Activated T-helper 17 cell treated with anti-CD3 and anti-CD28 coated beads, Interleukin-2, amount 50 U/mL, for 72 hours (primary cell): ENCODE results near the gene ARL13B. TPM values are rescaled to one million over a fixed set of nuclear protein-coding genes. Genes with fewer than 3 reads are reported as not detected.
A peak's percentile ranks its signal among the peaks of the same experiment; 100 is the strongest.
"Not testable (repeated sequence)": the region's sequence is repeated elsewhere in the genome, so short reads cannot be mapped to it uniquely, and the experiment has no call there.

Experiments used
- ATAC-seq: fragments of 150-1000 bp; cut with Tn5 transposase; replicated peaks from 2 replicates; pipeline ENCODE4 v1.10.0; 2021; ENCODE audit warnings: mild to moderate bottlenecking, moderate library complexity
- H3K27ac Mint-ChIP-seq: one replicate; pipeline ENCODE4 v1.8.0; 2022; ENCODE audit warnings: mixed read lengths
- H3K27me3 Mint-ChIP-seq: one replicate; pipeline ENCODE4 v1.8.0; 2022; ENCODE audit warnings: mixed read lengths
- H3K36me3 Mint-ChIP-seq: one replicate; pipeline ENCODE4 v1.8.0; 2022; ENCODE audit warnings: low read depth, mild to moderate bottlenecking, mixed read lengths
- H3K4me1 Mint-ChIP-seq: one replicate; pipeline ENCODE4 v1.8.0; 2022; ENCODE audit warnings: mixed read lengths
- H3K4me3 Mint-ChIP-seq: one replicate; pipeline ENCODE4 v1.8.0; 2022; ENCODE audit warnings: mild to moderate bottlenecking, mixed read lengths
- H3K9me3 Mint-ChIP-seq: one replicate; pipeline ENCODE4 v1.8.0; 2022; ENCODE audit warnings: mixed read lengths
- total RNA-seq, 2 donors: library from RNA; stranded (reverse); gene quantifications; one replicate each; pipeline ENCODE4 v1.2.3, GENCODE V29; 2022

ARL13B gene
- total RNA-seq, 2 donors from 2014 or later: 6.7 to 9.4 TPM

DNA sequence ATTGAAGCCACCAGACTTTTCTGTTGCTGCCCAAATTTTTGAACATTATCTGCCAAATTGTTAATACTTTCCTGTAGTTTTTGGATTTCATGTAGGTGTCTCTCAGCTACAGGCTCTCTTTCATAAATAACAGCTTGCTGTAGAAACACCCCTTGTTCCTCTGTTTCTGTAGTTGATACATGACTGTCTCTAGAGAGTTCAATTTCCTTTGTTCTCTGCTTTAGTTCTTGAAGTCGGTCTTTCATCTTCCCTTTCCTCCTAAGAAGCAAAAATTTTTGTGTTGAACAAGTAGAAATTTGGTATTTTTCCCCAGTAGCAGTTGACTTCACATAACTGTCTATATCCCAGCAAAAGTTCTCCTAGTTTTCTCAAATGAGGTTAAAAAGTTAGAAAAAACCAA lies 35.1 kb downstream of the ARL13B start:
- H3K4me1 Mint-ChIP-seq: peaks cover 15% of the 10 kb centered on the region
- no peaks in the 10 kb centered on the region for H3K27me3 Mint-ChIP-seq
- no peaks in the 10 kb centered on the region for H3K9me3 Mint-ChIP-seq
- H3K4me3 Mint-ChIP-seq: no peak overlapping the region
- no peak overlapping the region for H3K27ac Mint-ChIP-seq
- ATAC-seq: no peak
- peaks cover 5% of the 10 kb centered on the region for H3K36me3 Mint-ChIP-seq

GRCh38 chr3:94019659-94020058 lies 39.7 kb downstream of the ARL13B start:
- Mint-ChIP-seq H3K27me3 (no peaks in the 10 kb centered on the region), H3K27ac (peak overlapping the region; percentile 4), H3K4me3 (no peak overlapping the region), H3K4me1 (no peaks in the 10 kb centered on the region), H3K9me3 (no peaks in the 10 kb centered on the region), H3K36me3 (no peaks in the 10 kb centered on the region)
- ATAC-seq: no peak

DNA sequence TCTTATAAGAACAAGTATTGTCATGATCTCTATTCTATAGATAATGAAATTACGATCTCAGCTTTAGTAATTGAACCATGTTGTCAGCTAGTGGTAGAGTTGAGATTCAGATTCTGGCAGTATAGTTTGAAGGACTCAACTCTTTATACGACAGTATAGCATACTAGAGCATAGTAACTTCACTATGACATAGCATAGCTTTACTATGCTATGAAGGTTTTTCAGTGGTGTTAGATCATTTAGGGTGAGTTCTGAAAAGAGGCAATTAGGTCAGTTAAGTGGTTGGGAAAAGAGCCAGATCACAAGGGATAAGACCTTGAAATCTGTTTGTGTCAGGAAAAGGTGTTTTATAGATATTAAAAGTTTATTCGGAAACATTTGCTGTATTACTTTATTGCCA lies 40.3 kb downstream of the ARL13B start:
- no peak for ATAC-seq
- Mint-ChIP-seq H3K4me3 (no peak overlapping the region), H3K4me1 (no peaks in the 10 kb centered on the region), H3K9me3 (no peaks in the 10 kb centered on the region), H3K36me3 (no peaks in the 10 kb centered on the region), H3K27me3 (no peaks in the 10 kb centered on the region), H3K27ac (no peak overlapping the region)

DNA sequence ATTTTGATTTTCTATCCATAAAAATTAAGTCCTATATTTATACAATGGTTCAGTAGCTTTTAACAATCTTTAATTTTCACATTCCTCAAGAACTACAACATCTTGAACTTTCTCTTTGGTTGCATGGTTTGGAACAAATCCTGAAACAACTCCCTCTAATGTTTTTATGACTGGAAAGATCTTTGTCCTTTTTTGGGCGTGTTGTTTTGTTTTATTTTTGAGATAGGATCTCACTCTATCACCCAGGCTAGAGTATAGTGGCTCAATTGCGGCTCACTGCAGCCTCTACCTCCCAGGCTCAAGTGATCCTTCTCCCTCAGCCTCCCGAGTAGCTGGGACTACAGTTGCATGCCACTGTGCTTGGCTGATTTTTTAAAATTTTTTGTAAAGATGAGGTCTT lies 44.4 kb downstream of the ARL13B start:
- no peak for ATAC-seq
- Mint-ChIP-seq H3K9me3 (no peaks in the 10 kb centered on the region), H3K27me3 (no peaks in the 10 kb centered on the region), H3K4me1 (no peaks in the 10 kb centered on the region), H3K4me3 (no peak overlapping the region), H3K27ac (no peak overlapping the region), H3K36me3 (no peaks in the 10 kb centered on the region)

DNA sequence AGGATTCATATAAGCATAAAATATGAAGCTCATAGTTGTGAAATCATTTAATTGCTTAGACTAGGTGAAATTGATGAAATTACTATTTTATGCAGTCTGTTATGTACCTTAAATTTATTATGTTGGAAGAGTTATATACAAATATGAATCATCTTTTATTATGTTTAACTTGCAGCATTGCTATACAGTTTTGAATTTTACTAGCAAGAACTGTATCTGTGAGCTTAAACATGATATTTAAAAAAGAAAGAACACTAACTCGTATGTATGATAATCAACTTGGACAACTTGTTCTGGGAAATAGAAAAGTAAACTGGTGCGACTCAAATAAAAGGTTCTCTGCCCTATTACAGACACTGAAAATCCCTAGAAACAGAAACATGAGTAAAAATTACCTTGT lies 46.7 kb downstream of the ARL13B start:
- H3K36me3 Mint-ChIP-seq: no peaks in the 10 kb centered on the region
- H3K27me3 Mint-ChIP-seq: no peaks in the 10 kb centered on the region
- H3K27ac Mint-ChIP-seq: no peak overlapping the region
- no peak for ATAC-seq
- no peaks in the 10 kb centered on the region for H3K9me3 Mint-ChIP-seq
- no peak overlapping the region for H3K4me3 Mint-ChIP-seq
- H3K4me1 Mint-ChIP-seq: no peaks in the 10 kb centered on the region

DNA sequence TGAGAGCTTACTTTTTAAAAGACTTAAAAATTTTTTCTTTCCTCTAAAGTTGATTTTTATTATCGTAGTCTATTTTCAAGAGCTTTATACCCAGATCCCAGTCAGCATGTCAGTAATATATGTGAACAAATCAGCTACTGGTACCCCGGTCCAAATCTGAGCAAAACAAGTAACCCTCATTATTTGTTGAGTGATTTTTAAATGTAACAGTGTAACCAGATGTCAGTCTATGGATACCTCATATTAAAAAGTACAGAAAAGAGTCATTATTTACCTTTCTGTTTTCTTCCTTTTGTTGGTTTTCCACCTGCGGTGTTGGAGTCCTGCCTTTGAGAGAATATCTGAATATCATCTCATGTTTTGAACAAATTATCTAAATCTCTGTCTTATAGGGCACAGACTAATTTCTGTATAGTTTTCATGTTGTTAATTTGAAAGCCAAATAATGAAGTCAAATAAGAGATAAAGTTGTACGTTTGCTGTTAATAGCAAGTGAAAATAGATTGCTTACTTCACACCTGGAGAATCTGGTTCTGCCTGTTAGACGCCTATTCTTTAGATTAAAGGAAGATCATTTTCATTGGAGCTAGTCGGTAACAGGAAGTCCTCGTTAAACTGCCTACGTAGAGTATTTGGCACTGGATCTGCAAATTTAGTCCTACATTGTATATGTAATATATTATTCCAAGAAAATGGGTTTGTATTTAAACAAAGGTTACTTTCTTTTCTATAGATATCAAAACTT lies 48.3 kb downstream of the ARL13B start, which contains the start of gene STX19:
Gene STX19 (minus strand): TSS at position 505 of the 745 bp plus-strand sequence. CDS start 13,328 bp downstream, outside the sequence.
- H3K9me3 Mint-ChIP-seq: no peaks in the 10 kb centered on the region
- H3K4me3 Mint-ChIP-seq: no peak within 1 kb of the TSS
- no peaks in the 10 kb centered on the region for H3K27me3 Mint-ChIP-seq
- no peaks in the 10 kb centered on the region for H3K4me1 Mint-ChIP-seq
- H3K36me3 Mint-ChIP-seq: no peaks in the 10 kb centered on the region
- no peak within 1 kb of the TSS for H3K27ac Mint-ChIP-seq
- no peak for ATAC-seq

DNA sequence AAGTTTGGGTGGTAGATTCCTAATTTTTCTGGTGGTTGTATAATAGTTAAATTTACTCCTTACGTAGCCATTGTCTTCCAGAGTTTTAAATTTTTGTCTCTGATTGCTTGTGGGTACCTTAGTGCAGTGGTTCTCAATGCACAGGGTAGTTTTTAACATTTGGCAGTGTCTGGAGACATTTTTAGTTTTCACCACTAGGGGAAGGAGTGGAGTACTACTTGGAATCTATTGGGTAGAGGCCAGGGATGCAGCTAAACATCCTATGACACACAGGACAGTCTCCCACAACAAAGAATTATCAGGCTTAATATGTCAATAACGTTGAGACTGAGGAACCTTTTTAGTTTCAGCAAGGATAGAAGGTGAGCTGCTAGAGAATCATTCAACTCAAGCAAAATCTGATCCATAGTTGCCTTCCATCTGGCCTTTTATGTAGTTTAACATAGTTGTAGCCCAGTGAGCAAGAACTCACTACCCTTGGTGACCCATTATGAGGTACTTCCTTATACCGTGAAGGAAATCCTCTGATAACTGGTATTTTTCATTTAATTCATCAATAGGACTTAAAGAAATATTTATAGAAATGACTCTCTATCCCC lies 57.1 kb downstream of the ARL13B start:
- H3K36me3 Mint-ChIP-seq: no peaks in the 10 kb centered on the region
- no peak overlapping the region for H3K27ac Mint-ChIP-seq
- ATAC-seq: peak; percentile 56
- H3K9me3 Mint-ChIP-seq: no peaks in the 10 kb centered on the region
- no peaks in the 10 kb centered on the region for H3K4me1 Mint-ChIP-seq
- no peaks in the 10 kb centered on the region for H3K27me3 Mint-ChIP-seq
- no peak overlapping the region for H3K4me3 Mint-ChIP-seq

- Mint-ChIP-seq H3K9me3 (no peaks in the 10 kb centered on the region), H3K27me3 (no peaks in the 10 kb centered on the region), H3K4me3 (no peak overlapping the region), H3K4me1 (no peaks in the 10 kb centered on the region), H3K36me3 (peaks cover 7% of the 10 kb centered on the region), H3K27ac (no peak overlapping the region)
- ATAC-seq: no peak
These were observed 63.3 kb downstream of the ARL13B start for GRCh38 chr3:94043285-94043684.

DNA sequence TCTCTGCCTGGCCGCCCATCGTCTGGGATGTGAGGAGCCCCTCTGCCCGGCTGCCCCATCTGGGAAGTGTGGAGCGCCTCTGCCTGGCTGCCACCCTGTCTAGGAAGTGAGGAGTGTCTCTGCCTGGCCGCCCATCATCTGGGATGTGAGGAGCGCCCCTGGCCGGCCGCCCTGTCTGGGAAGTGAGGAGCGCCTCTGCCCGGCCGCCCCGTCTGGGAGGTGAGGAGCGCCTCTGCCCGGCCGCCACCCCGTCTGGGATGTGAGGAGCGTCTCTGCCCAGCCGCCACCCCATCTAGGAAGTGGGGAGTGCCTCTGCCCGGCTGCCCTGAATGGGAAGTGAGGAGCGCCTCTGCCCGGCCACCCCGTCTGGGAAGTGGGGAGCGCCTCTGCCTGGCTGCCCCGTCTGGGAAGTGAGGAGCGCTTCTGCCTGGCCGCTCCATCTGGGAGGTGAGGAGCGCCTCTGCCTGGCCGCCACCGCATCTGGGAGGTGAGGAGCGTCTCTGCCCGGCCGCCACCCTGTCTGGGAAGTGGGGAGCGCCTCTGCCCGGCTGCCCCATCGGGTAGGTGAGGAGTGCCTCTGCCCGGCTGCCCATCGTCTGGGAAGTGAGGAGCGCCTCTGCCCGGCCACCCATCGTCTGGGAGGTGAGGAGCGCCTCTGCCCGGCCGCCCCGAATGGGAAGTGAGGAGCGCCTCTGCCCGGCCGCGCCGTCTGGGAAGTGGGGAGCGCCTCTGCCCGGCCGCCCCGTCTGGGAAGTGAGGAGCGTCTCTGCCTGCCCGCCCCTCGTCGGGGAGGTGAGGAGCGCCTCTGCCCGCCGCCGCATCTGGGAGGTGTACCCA lies 64.4 kb downstream of the ARL13B start:
- not testable (repeated sequence) for H3K4me1 Mint-ChIP-seq, H3K27ac Mint-ChIP-seq, H3K9me3 Mint-ChIP-seq, ATAC-seq, H3K36me3 Mint-ChIP-seq, H3K27me3 Mint-ChIP-seq, H3K4me3 Mint-ChIP-seq

- Mint-ChIP-seq H3K4me1 (no peaks in the 10 kb centered on the region), H3K9me3 (no peaks in the 10 kb centered on the region), H3K36me3 (peaks cover 7% of the 10 kb centered on the region), H3K4me3 (no peak overlapping the region), H3K27me3 (no peaks in the 10 kb centered on the region), H3K27ac (no peak overlapping the region)
- no peak for ATAC-seq
These were observed 66.6 kb downstream of the ARL13B start for GRCh38 chr3:94046533-94046932.

- Mint-ChIP-seq H3K36me3 (no peaks in the 10 kb centered on the region), H3K9me3 (no peaks in the 10 kb centered on the region), H3K27me3 (no peaks in the 10 kb centered on the region), H3K4me3 (no peak overlapping the region), H3K4me1 (no peaks in the 10 kb centered on the region), H3K27ac (no peak overlapping the region)
- ATAC-seq: peak; percentile 67
These were observed 69.3 kb downstream of the ARL13B start for GRCh38 chr3:94049267-94049666.

DNA sequence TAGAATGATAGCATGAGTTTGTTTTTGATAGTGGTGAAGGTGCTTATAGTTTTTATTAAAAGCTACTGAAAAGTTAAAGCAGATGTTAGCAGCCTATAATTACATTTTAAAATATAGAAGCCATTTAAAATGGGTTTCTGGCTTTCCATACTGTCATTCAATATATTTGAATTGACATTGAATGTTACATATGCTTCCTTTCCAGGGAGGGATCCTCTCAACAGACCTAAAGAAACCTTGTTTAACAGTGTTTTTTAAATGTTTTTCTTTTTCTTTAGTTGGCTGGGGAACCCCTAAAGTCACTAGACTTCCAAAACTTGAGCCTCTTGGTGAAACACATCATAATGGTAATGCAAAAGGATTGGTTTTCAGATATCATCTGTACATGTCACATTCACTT lies 70.6 kb downstream of the ARL13B start:
- no peaks in the 10 kb centered on the region for H3K4me1 Mint-ChIP-seq
- H3K27ac Mint-ChIP-seq: no peak overlapping the region
- H3K27me3 Mint-ChIP-seq: no peaks in the 10 kb centered on the region
- no peaks in the 10 kb centered on the region for H3K36me3 Mint-ChIP-seq
- H3K4me3 Mint-ChIP-seq: no peak overlapping the region
- no peaks in the 10 kb centered on the region for H3K9me3 Mint-ChIP-seq
- ATAC-seq: no peak

DNA sequence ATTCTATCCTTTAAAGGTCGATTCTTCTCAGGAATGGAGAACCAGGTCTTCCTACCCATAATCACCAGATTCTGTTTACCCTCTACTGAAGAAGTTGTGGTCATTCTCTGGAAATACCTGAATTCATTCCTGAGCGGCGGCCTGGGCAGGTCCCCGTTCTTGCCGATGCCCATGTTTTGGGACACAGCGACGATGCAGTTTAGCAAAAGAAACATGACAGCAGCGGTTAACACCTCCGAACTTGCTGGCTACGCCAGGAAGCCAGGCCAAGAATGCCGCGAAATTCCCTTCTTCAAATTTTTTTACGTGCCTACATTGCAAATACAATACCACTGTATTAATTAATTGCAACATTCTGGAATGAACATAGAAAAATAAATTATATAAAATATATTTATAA lies 81.3 kb downstream of the ARL13B start:
- Mint-ChIP-seq H3K27ac (no peak overlapping the region), H3K4me3 (no peak overlapping the region), H3K27me3 (no peaks in the 10 kb centered on the region), H3K4me1 (peaks cover 14% of the 10 kb centered on the region), H3K36me3 (peaks cover 68% of the 10 kb centered on the region), H3K9me3 (no peaks in the 10 kb centered on the region)
- no peak for ATAC-seq

DNA sequence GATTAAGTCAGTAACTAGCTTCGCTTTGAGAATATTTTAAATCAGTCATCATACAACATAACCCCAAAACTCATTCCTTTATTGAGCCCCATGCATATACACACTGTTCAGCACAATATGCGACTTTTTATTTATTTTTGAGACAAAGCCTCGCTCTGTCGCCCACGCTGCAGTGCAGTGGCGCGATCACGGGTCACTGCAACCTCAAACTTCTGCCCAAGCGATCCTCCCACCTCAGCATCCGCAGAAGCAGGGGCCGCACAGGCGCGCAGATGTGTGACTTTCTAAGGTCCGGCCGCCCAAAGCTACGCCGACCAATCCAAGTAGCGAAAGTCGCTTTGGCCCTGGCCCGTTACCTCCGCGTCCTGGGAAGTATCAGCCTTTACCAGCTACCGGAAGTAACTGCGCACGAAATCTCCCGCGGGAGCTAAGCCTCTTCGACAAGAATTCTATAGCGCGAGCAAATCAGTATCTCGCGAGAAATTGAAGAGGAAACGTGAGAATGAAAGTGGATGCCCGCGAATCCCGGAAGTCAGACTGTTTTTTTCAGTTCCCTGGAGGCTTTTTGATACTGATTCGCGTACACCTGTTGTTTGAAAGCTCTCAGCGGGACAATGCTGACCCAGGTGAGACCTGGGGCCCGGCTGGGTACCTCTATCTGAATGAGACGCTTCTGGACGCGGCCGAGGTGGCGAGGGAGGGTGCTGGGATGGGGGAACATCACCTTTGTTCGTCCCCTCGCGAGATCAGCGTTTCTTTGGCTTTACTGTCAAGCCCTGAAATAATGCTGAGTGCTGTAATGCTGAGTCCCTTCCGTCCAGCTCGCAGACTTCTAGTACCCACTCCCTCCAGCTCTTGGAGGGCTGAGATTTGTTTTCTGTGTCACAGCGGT lies 82.8 kb downstream of the ARL13B start, which contains the start of the genes DHFR2 and NSUN3:
Gene DHFR2 (minus strand): TSS at position 404 of the 892 bp plus-strand sequence. CDS start 1,405 bp downstream, outside the sequence.
Gene NSUN3 (plus strand): TSS at position 549 of the 892 bp plus-strand sequence. CDS start 66 bp downstream, at position 615.
- H3K36me3 Mint-ChIP-seq: peaks cover 75% of the 10 kb centered on the region
- peaks cover 27% of the 10 kb centered on the region for H3K4me1 Mint-ChIP-seq
- peak within 1 kb of the TSS; percentile 98 for H3K4me3 Mint-ChIP-seq
- H3K27ac Mint-ChIP-seq: peak within 1 kb of the TSS; percentile 99
- ATAC-seq: peak; percentile 85
- H3K27me3 Mint-ChIP-seq: no peaks in the 10 kb centered on the region
- no peaks in the 10 kb centered on the region for H3K9me3 Mint-ChIP-seq
